K562 (cell line): ENCODE results near the gene SEPHS2. TPM values are rescaled to one million over a fixed set of nuclear protein-coding genes. Genes with fewer than 3 reads are reported as not detected.

Source experiments
- ATAC-seq: fragments of 200-7000 bp; cut with Tn5 transposase; 3 replicates; pipeline ENCODE4 v1.9.1; 2020; ENCODE audit warnings: moderate library complexity
- BruUV-seq: library from RNA; stranded (reverse); fragments of 400-500 nt; replicated peaks from 2 replicates; lab custom pipeline; 2021; lab: Mats Ljungman, UMichigan
- CTCF ChIA-PET: fragments of 300-600 bp; formaldehyde crosslinking; extraction: SDS; loops from one replicate; lab custom pipeline; 2021; ENCODE audit warnings: low intra/inter-chr PET ratio; lab: Yijun Ruan, JAX
- POLR2A ChIA-PET: fragments of 300-600, 350-650 bp; sonication (Branson Sonifier 250); formaldehyde crosslinking; extraction: SDS; loops from one replicate; lab custom pipeline; 2021; ENCODE audit warnings: antibody characterized with exemption, inconsistent platforms; lab: Yijun Ruan, JAX
- DNase-seq, 4 experiments: peaks; one replicate each; pipeline versions ENCODE4 v3.0.0 to v3.0.0-alpha.2; 2011 to 2018; ENCODE audit warnings: low spot score in 3 of 4, mixed read lengths in 3 of 4; ENCODE audit errors: extremely low read depth in 1 of 4
- FAIRE-seq: peaks from 2 replicates; lab custom pipeline; 2011; peaks lifted over from hg19 to GRCh38; lab: Jason Lieb, UNC
- H2AFZ ChIP-seq: 2 replicates; pipeline ENCODE4 v1.6.0; 2011; ENCODE audit warnings: low read depth, low read length, control low read depth, inconsistent platforms
- H3K27ac ChIP-seq: fragments of 200-600 bp; 3 replicates; pipeline ENCODE4 v1.8.0; 2011; ENCODE audit warnings: low read depth, mild to moderate bottlenecking, control low read depth, inconsistent platforms, low read length, moderate library complexity, mixed read lengths; ENCODE audit errors: extremely low read depth
- H3K27me3 ChIP-seq, 2 experiments: fragments of 300-600 bp in 1 of 2; 2 replicates in 1 of 2; 3 replicates in 1 of 2; pipeline versions ENCODE4 v1.6.0 to v1.8.0; 2011; ENCODE audit warnings: inconsistent platforms in 2 of 2, low read length in 2 of 2, mild to moderate bottlenecking in 1 of 2, mixed read lengths in 1 of 2, moderate library complexity in 1 of 2; ENCODE audit not compliant: control insufficient read depth in 2 of 2, insufficient read depth in 2 of 2
- H3K36me3 ChIP-seq: fragments of 300-600 bp; 3 replicates; pipeline ENCODE4 v1.8.0; 2011; ENCODE audit warnings: mild to moderate bottlenecking, low read length, inconsistent platforms; ENCODE audit not compliant: control insufficient read depth, insufficient read depth
- H3K4me1 ChIP-seq, 2 experiments: fragments of 200-600 bp in 1 of 2; replicated peaks in 1 of 2; 2 replicates in 1 of 2; 3 replicates in 1 of 2; pipeline versions ENCODE4 v1.5.1 to v1.8.0; 2011; ENCODE audit warnings: inconsistent platforms in 2 of 2, low read length in 2 of 2, mild to moderate bottlenecking in 1 of 2, mixed read lengths in 1 of 2, moderate library complexity in 1 of 2; ENCODE audit not compliant: control insufficient read depth in 2 of 2, insufficient read depth in 2 of 2
- H3K4me2 ChIP-seq: 2 replicates; pipeline ENCODE4 v1.6.1; 2011; ENCODE audit warnings: low read length, control low read depth, inconsistent platforms, mixed read lengths; ENCODE audit not compliant: insufficient read depth
- H3K4me3 ChIP-seq: fragments of 200-600 bp; sonication (generic), shearing (Covaris generic); 2 replicates; pipeline ENCODE4 v1.5.1; 2016; ENCODE audit warnings: control low read depth, inconsistent platforms
- H3K79me2 ChIP-seq: fragments of 200-600 bp; 3 replicates; pipeline ENCODE4 v1.8.0; 2011; ENCODE audit warnings: low read length, inconsistent platforms; ENCODE audit not compliant: control insufficient read depth, insufficient read depth
- H3K9ac ChIP-seq, 2 experiments: 2 replicates each; pipeline versions ENCODE4 v1.6.0 to v1.6.1; 2011; ENCODE audit warnings: low read depth in 2 of 2, low read length in 2 of 2, control low read depth in 1 of 2, inconsistent platforms in 1 of 2, mild to moderate bottlenecking in 1 of 2, mixed read lengths in 1 of 2; ENCODE audit not compliant: insufficient read depth in 1 of 2
- H3K9me1 ChIP-seq: one replicate; pipeline ENCODE4 v1.6.0; 2011; ENCODE audit warnings: inconsistent platforms, mild to moderate bottlenecking, low read length, moderate library complexity; ENCODE audit not compliant: control insufficient read depth, insufficient read depth
- H3K9me3 ChIP-seq: replicated peaks from 2 replicates; pipeline ENCODE4 v1.5.1; 2011; ENCODE audit warnings: low read depth, low read length, inconsistent platforms; ENCODE audit not compliant: control insufficient read depth, insufficient read depth
- H4K20me1 ChIP-seq: replicated peaks from 2 replicates; pipeline ENCODE4 v1.6.1; 2011; ENCODE audit warnings: low read length, inconsistent platforms, mixed read lengths; ENCODE audit not compliant: control insufficient read depth, insufficient read depth
- CTCFL ChIP-seq: IDR thresholded peaks from 2 replicates; pipeline ENCODE4 v1.6.1; 2011; ENCODE audit warnings: borderline replicate concordance, low read depth, mild to moderate bottlenecking, moderate library complexity, low read length; ENCODE audit not compliant: insufficient read depth, poor library complexity, severe bottlenecking
- DIDO1 ChIP-seq: fragments of 450-650 bp; IDR thresholded peaks from 2 replicates; pipeline ENCODE4 v1.6.1; 2016; ENCODE audit warnings: low read depth, missing biosample characterization, missing genetic modification characterization
- ELK3 ChIP-seq: fragments of 450-650 bp; formaldehyde crosslinking; IDR thresholded peaks from 2 replicates; pipeline ENCODE4 v1.4.0; 2020; ENCODE audit warnings: mild to moderate bottlenecking
- FOXJ2 ChIP-seq: fragments of 200-800 bp; sonication (Bioruptor generic); IDR thresholded peaks from 2 replicates; pipeline ENCODE4 v1.6.1; 2016; ENCODE audit warnings: missing genetic modification characterization, missing compliant biosample characterization
- FOXP4 ChIP-seq: sonication (generic); formaldehyde crosslinking; IDR thresholded peaks from 2 replicates; pipeline ENCODE4 v1.8.0; 2022; ENCODE audit warnings: mild to moderate bottlenecking, missing genetic modification reagents, borderline replicate concordance
- GTF2E2 ChIP-seq: fragments of 200-800 bp; sonication (Bioruptor generic); IDR thresholded peaks from 2 replicates; pipeline ENCODE4 v1.6.1; 2016; ENCODE audit warnings: missing genetic modification characterization, missing compliant biosample characterization
- RAD21 ChIP-seq, 2 experiments: fragments of 250-450 bp in 1 of 2; fragments of 450-650 bp in 1 of 2; sonication (Bioruptor Pico) in 1 of 2; formaldehyde crosslinking in 1 of 2; IDR thresholded peaks in 1 of 2; conservative IDR thresholded peaks in 1 of 2; 2 replicates each; pipeline versions ENCODE4 v1.4.0 to v1.8.0; 2020 to 2022; ENCODE audit warnings: mild to moderate bottlenecking in 2 of 2, moderate library complexity in 1 of 2
- RBM34 ChIP-seq: fragments of 200-400 bp; formaldehyde crosslinking; IDR thresholded peaks from 2 replicates; pipeline ENCODE4 v1.6.1; 2018; ENCODE audit warnings: low read length, borderline replicate concordance; ENCODE audit not compliant: insufficient read depth
- STAT5B ChIP-seq: fragments of 250-450 bp; sonication (Bioruptor Pico); IDR thresholded peaks from 2 replicates; pipeline ENCODE4 v1.8.0; 2021; ENCODE audit warnings: mild to moderate bottlenecking, inconsistent platforms
- ZNF41 ChIP-seq: fragments of 250-450 bp; sonication (Bioruptor Pico); conservative IDR thresholded peaks from 2 replicates; pipeline ENCODE4 v1.4.0; 2020; ENCODE audit warnings: mild to moderate bottlenecking
- ZNF639 ChIP-seq, 2 experiments: fragments of 200-800 bp in 1 of 2; sonication (Bioruptor generic) in 1 of 2; sonication (generic) in 1 of 2; formaldehyde crosslinking in 1 of 2; IDR thresholded peaks in 1 of 2; conservative IDR thresholded peaks in 1 of 2; 2 replicates each; pipeline versions ENCODE4 v1.5.0 to v1.6.1; 2016 to 2020; ENCODE audit warnings: missing compliant biosample characterization in 1 of 2, missing genetic modification characterization in 1 of 2, missing genetic modification reagents in 1 of 2
- WGBS: fragments of 100-300 bp; shearing (Covaris generic); methylation state at CpG from one replicate; pipeline ENCODE4 v1.1.6; 2016; ENCODE audit warnings: low coverage, mixed read lengths; ENCODE audit not compliant: insufficient coverage; ENCODE audit errors: missing lambda C conversion rate; 5-methylcytosine and 5-hydroxymethylcytosine counted together
- in situ Hi-C: fragments of 300-500 bp; cut with MboI; formaldehyde crosslinking; loops from 4 replicates; pipeline ENCODE4 v1.15.0; 2018; ENCODE audit warnings: inconsistent platforms, mixed read lengths
- intact Hi-C: fragments of 100-400 bp; cut with micrococcal nuclease; formaldehyde crosslinking; loops from 2 replicates; pipeline ENCODE4 v1.14.2; 2022
- polyA plus RNA-seq, 8 experiments: library from polyadenylated mRNA; depleted of rRNA in 4 of 8; stranded (reverse) in 5 of 8; unstranded in 3 of 8; fragments of >200 nt; fragmentation: Nextera tagmentation in 2 of 8; fragmentation: Illumina TruSeq in 1 of 8; extraction: Ambion mirVana in 2 of 8; extraction: Trizol in 1 of 8; gene quantifications; 2 replicates each; pipeline versions ENCODE4 v1.2.1 to v1.2.3, GENCODE V29; 2011 to 2014; ENCODE audit warnings: inconsistent platforms in 1 of 8, missing spikeins in 1 of 8
- total RNA-seq, 7 experiments: library from RNA; depleted of rRNA in 6 of 7; stranded (reverse); fragments of >200 nt in 6 of 7; fragmentation: Illumina TruSeq in 2 of 7; extraction: Trizol in 2 of 7; gene quantifications; 2 replicates each; pipeline versions ENCODE4 v1.2.1 to v1.2.3, GENCODE V29; 2011 to 2021; ENCODE audit warnings: low replicate concordance in 1 of 7

Gene SEPHS2
- total and polyA plus RNA-seq, 9 of the 15 experiments (the other 6 are each of a cell fraction or from before 2014, with no cell fraction given), result 20.9 to 90.6 (median 43.4) TPM

- FAIRE-seq (no peak), ATAC-seq (peak; percentile 95), DNase-seq (peak; percentile 82 to 92 (median 89))
- Histone ChIP-seq H3K27ac (peak within 1 kb of the TSS; percentile 86), H3K9ac (peak within 1 kb of the TSS; percentile 79 to 95), H3K9me1 (no peaks in the 10 kb centered on the region), H3K27me3 (no peaks in the 10 kb centered on the region), H3K4me1 (peaks cover 26 to 53% of the 10 kb centered on the region in 2 experiments), H3K9me3 (no peaks in the 10 kb centered on the region), H2AFZ (peak within 1 kb of the TSS; percentile 93), H3K4me2 (peak within 1 kb of the TSS; percentile 76), H4K20me1 (no peaks in the 10 kb centered on the region), H3K4me3 (peak within 1 kb of the TSS; percentile 87), H3K36me3 (peaks cover 21% of the 10 kb centered on the region; the same call in 2 of the 3 replicates), H3K79me2 (peaks cover 10% of the 10 kb centered on the region)
- 0% methylated on average over 56 of the region's 103 CpGs for WGBS
- no TSS peak for BruUV-seq
- CTCF ChIA-PET, result interaction anchor here (0.6 kb wide), 1 partner anchor 314 kb away, joined by 4 read pairs; no protein-coding TSS in a partner anchor
- in situ Hi-C loops (no loop called here), intact Hi-C loops (loop anchor here (2.0 kb wide), 1 partner anchor 15 kb away; no protein-coding TSS in a partner anchor)
- POLR2A ChIA-PET, result interaction anchor here (0.6 to 1.1 kb wide), 10 partner anchors 9 to 347 kb away, joined by 3 to 5 read pairs (median 3); partner anchors contain the start of genes DCTPP1, TBC1D10B and ZNF689
- TF ChIP-seq GTF2E2 (tag), result peak; percentile 53; the same call in 1 of the 2 replicates
- no peak for TF ChIP-seq ZNF41 (CRISPR knock-in tag)
- TF ChIP-seq DIDO1 (tag), result no peak
- no peak; the same call in 1 of the 2 replicates for TF ChIP-seq FOXP4 (CRISPR knock-in tag)
- TF ChIP-seq FOXJ2 (tag), result no peak
- TF ChIP-seq STAT5B (CRISPR knock-in tag), result no peak
- TF ChIP-seq ELK3 (CRISPR knock-in tag), result no peak
- peak in 1 of 2 experiments; percentile 20; a peak in 1 of 4 replicates for TF ChIP-seq RAD21 (CRISPR knock-in tag; conservative IDR thresholded peaks at IDR 0.05 in 1 of 2, IDR thresholded peaks at IDR 0.05 in 1 of 2)
- TF ChIP-seq ZNF639 (CRISPR knock-in tag; conservative IDR thresholded peaks at IDR 0.05 in 1 of 2, IDR thresholded peaks at IDR 0.05 in 1 of 2), result peak in 1 of 2 experiments; percentile 77; a peak in 1 of 4 replicates
- TF ChIP-seq CTCFL, result peak; percentile 62
- TF ChIP-seq RBM34, result no peak
These were observed 50.3 kb downstream of the SEPHS2 start, which contains the start of gene ZNF48 for GRCh38 chr16:30395155-30395991. TSS of gene ZNF48 (plus strand) at chr16:30395420. CDS start at chr16:30395795, 375 bp downstream.
